Measurements from ENCODE around the gene DKK3.

Gene DKK3

DNA sequence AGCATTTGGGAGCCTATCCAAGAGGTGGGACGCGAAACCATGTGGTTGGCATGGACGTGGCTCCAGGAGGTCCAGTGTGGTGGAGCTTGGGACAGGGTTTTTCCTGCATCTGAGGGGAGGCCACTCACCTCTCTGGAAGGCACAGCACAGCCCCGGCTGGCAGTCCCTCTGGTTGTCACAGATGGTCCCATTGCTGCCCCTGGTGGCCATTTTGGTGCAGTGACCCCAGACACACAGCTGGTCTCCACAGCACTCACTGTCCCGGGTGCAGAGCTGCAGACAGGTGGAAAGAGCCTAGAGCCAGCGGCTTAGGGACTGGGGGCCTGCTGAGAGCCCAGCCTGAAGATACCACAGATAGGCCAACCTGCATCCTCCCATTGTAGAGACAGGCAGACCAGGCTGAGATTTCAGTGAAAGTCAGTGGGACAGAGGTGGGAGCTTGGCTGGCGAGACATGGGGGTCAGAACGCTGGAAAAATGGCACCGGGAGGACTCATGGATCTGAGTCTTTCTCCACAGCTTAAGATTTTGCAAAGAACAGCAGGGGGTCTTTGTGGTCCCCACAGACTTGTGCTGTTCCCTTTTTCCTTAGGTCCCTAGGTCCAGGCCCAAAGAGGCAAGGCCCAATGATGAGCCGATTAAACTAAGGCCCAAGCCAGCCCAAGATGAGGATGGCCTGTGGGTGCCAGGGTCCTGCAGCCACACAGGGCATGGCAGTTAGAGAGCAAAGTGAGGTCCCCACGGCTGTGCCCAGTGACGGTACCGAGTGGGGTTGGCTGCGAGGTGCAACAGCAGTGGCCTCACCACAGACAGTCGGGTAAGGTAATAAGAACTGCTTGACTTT is 41.4 kb downstream of the DKK3 start:
- DNase-seq (ENCODE audit: low spot score) = peak; percentile 76

- no peak for DNase-seq (ENCODE audit: low spot score)
Observed at GRCh38 chr11:11966354-11966741, 42.1 kb downstream of the DKK3 start.

DNA sequence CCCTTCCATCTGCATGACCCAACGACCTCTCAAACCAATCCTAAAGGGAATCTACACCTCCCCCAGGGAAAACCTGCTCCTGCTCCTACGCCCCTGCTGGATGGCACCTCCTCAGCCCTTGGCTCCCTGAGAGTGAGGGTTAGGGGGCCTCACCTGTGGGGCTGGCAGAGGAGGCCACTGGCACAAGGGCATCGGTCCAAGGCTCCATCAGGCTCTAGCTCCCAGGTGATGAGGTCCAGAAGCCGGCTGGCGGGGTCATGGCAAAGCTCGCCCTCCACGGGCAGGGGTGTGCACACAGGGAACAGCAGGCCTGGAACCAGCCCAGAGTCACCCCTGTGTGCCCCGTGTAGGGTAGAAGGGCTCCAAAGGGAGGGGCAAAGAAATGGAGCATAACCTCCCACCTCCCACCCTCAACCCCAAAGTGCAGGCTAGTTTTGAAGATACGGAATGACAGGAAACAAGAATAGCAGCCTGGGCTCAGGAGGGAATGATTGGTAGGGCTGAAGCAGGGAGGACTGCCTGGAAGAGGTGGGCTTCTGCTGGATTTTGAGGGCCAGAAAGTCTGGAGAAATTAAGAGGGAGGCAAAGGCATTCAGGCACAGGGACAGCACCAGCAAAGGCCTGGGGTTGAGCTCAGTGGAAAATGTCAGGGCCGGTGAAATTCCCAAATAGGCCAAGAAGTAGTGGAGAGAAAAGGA is 42.6 kb downstream of the DKK3 start:
- no peak for DNase-seq (ENCODE audit: low spot score)

DNA sequence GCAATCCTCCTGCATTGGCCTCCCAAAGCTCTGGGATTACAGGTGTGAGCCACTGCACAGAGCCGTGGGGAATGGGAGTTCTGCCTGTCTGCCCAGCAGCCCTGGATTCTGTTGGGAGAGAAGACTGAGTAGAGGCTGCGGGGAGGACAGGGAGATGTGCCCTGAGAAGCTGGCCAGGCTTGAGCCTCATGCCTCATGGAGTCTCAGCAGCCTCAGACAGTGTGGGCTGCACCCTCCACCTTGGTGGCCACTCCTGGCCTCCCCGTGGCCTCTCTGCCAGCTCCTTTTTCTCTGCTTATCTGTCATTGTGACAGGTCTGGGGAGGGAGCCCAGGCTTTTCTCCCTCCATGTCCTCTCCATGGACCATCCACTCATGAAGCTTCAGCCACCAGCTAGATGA is 43.2 kb downstream of the DKK3 start:
- no peak for DNase-seq (ENCODE audit: low spot score)

GRCh38 chr11:11964774-11965150 is 43.7 kb downstream of the DKK3 start:
- DNase-seq (ENCODE audit: low spot score) = no peak

GRCh38 chr11:11963842-11964773 is 44.3 kb downstream of the DKK3 start:
- DNase-seq (ENCODE audit: low spot score) = no peak

GRCh38 chr11:11963067-11963466 is 45.4 kb downstream of the DKK3 start:
- no peak for DNase-seq (ENCODE audit: low spot score)

- no peak for DNase-seq (ENCODE audit: low spot score)
Observed at GRCh38 chr11:11961399-11962028, 46.9 kb downstream of the DKK3 start.

DNA sequence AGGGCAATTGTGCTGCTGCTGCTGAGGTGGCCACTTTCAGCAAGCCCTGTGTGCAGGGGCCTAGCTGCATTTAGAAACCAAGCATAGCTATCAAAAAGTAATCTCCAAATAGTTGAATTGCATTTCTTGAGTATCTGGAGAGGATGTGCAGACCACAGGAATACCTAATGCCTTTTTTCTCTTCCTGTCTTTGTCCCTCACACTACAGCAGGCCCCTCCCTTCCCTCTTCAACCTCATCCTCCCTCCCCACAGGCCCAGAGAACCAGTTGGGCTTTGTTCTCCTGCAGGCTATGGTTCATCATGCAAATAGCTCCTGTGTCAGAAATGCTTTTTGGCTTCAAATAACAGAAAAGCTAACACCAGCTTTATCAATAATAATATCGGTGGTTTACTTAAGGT is 47.7 kb downstream of the DKK3 start:
- DNase-seq (ENCODE audit: low spot score) = no peak

DNA sequence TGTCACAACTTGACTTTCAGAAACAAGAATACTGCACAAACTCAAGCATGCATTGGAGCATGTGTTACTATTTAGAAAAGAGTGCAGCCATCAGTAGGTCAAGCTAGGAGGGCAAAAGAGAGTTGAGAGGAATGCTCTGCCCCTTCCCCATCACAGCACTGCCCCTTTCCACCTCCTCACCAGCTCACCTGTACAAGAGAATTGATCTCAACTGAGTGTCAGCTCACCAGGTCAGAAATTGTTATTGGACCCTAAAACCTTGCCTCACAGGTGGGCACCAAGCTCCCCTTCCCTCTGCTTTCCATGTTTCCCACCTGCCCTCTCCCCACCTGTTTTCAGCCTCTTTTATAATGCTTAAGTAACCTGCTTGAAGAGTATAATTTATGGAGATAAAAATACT is 48.8 kb downstream of the DKK3 start:
- DNase-seq (ENCODE audit: low spot score) = no peak

DNA sequence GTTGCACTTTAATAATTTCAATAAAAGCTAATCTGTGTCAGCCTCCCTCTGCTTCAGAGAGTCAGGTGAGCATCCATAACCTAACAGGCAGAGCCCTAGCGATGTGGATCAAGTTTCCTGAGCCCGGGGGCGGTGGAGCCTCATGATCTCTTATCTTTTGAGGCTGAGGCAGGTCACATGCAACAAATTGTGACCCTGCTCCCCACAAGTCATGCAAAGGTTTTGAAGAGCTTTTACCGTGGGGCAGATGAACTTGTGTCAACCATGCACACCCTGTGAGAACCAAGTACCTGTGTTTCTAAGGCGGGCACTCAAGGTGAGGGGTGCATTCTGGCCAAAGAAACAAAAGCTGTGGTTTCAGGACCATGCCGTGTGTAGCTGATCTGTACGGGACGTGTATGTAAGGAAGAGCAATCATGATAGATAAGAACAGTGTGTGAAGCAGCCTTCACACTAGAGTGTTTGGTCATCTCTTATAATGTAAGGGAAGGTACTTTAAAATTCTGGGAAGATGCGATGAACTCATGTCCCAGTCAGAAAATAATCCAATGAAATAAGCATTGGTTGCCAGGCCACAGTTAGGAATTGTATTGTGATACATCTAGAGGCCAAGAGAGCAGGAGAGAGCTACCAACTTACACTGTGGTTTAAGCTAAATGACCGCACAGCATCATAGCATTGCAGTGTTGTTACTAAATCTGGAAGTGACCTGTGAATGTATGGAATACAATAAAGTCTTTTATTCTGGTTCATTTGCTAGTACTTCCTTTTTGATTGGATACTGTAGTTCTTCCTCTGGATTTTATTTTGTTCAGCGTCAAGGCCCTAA is 49.8 kb downstream of the DKK3 start:
- no peak for DNase-seq (ENCODE audit: low spot score)

DNA sequence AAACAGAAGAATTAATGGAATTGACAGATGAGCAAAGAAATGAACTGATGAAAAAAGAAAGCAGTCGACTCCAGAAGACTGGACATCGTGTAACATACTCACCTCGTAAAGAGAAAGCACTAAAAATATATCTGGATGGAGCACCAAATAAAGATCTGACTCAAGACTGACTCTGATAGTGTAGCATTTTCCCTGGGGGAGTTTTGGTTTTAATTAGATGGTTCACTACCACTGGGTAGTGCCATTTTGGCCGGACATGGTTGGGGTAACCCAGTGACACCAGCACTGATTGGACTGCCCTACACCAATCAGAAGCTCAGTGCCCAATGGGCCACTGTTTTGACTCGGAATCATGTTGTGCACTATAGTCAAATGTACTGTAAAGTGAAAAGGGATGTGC is 52.4 kb downstream of the DKK3 start:
- no peak for DNase-seq (ENCODE audit: low spot score)

- DNase-seq (ENCODE audit: low spot score) = no peak
Observed at GRCh38 chr11:11952036-11952435, 56.4 kb downstream of the DKK3 start.

GRCh38 chr11:11949482-11949881 is 58.9 kb downstream of the DKK3 start:
- DNase-seq (ENCODE audit: low spot score) = no peak

GRCh38 chr11:11948242-11948947 is 60.0 kb downstream of the DKK3 start:
- no peak for DNase-seq (ENCODE audit: low spot score)

GRCh38 chr11:11947825-11948224 is 60.6 kb downstream of the DKK3 start:
- DNase-seq (ENCODE audit: low spot score) = no peak

- no peak for DNase-seq (ENCODE audit: low spot score)
Observed at GRCh38 chr11:11946878-11947277, 61.5 kb downstream of the DKK3 start.

DNA sequence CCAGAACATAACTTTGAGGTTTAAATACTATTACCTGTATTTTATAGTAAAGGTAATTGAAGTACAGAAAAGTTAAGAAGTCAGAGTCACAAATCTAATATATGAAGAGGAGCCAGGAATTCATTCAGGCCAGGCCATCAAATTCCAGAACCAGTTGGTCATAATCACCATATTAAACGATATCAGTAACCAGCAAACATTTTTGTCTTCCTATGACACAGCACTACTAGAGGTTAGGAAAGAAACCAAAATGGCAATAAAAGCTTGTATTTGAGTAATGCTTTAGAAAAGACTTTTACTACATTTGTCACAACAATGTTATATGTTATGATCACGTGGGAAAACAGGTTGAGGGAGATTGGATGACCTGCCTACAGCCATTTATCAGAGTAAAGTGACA is 62.2 kb downstream of the DKK3 start:
- no peak for DNase-seq (ENCODE audit: low spot score)

GRCh38 chr11:11944444-11944843 is 64.0 kb downstream of the DKK3 start:
- DNase-seq (ENCODE audit: low spot score) = no peak

- no peak for DNase-seq (ENCODE audit: low spot score)
Observed at GRCh38 chr11:11942668-11943067, 65.8 kb downstream of the DKK3 start.

GRCh38 chr11:11940551-11940950 is 67.9 kb downstream of the DKK3 start:
- no peak for DNase-seq (ENCODE audit: low spot score)
